H9 (cell line): ENCODE results near the gene ACRV1. TPM values are rescaled to one million over a fixed set of nuclear protein-coding genes. Genes with fewer than 3 reads are reported as not detected.

Source experiments
- DNase-seq: peaks from one replicate; pipeline ENCODE4 v3.0.0-alpha.2; 2017
- H2AFZ ChIP-seq: one replicate; pipeline ENCODE4 v1.6.1; 2013; ENCODE audit warnings: mild to moderate bottlenecking, low read length, control low read depth, moderate library complexity
- H2AK5ac ChIP-seq: 2 replicates; pipeline ENCODE4 v1.6.1; 2013; ENCODE audit warnings: low read length, control low read depth, mixed read lengths; ENCODE audit not compliant: insufficient read length
- H2BK120ac ChIP-seq: one replicate; pipeline ENCODE4 v1.6.1; 2013; ENCODE audit warnings: low read depth, mild to moderate bottlenecking, low read length, control low read depth, inconsistent platforms; ENCODE audit not compliant: poor library complexity, severe bottlenecking
- H2BK12ac ChIP-seq: 2 replicates; pipeline ENCODE4 v1.6.1; 2013; ENCODE audit warnings: low read length, control low read depth, mixed read lengths, low read depth; ENCODE audit not compliant: insufficient read length
- H2BK15ac ChIP-seq: 2 replicates; pipeline ENCODE4 v1.6.1; 2013; ENCODE audit warnings: low read depth, low read length, control low read depth
- H2BK20ac ChIP-seq: one replicate; pipeline ENCODE4 v1.6.1; 2013; ENCODE audit warnings: low read depth, mild to moderate bottlenecking, low read length, control low read depth, inconsistent platforms; ENCODE audit not compliant: poor library complexity, severe bottlenecking
- H2BK5ac ChIP-seq: 2 replicates; pipeline ENCODE4 v1.6.1; 2013; ENCODE audit warnings: low read length, control low read depth, mixed read lengths; ENCODE audit not compliant: insufficient read length
- H3K14ac ChIP-seq: 2 replicates; pipeline ENCODE4 v1.6.1; 2013; ENCODE audit warnings: low read length, control low read depth; ENCODE audit not compliant: insufficient read depth
- H3K18ac ChIP-seq: 2 replicates; pipeline ENCODE4 v1.6.1; 2013; ENCODE audit warnings: low read depth, mild to moderate bottlenecking, mixed read lengths, low read length, control low read depth; ENCODE audit not compliant: insufficient read length
- H3K23ac ChIP-seq: 2 replicates; pipeline ENCODE4 v1.6.1; 2013; ENCODE audit warnings: low read length, control low read depth, mixed read lengths, low read depth; ENCODE audit not compliant: insufficient read length
- H3K23me2 ChIP-seq: 2 replicates; pipeline ENCODE4 v1.6.1; 2013; ENCODE audit warnings: low read depth, mild to moderate bottlenecking, mixed read lengths, low read length, control low read depth; ENCODE audit not compliant: insufficient read length, poor library complexity, severe bottlenecking
- H3K27ac ChIP-seq: 2 replicates; pipeline ENCODE4 v1.5.1; 2013; ENCODE audit warnings: low read length, control low read depth, mixed read lengths, low read depth; ENCODE audit not compliant: insufficient read length
- H3K27me3 ChIP-seq: 2 replicates; pipeline ENCODE4 v1.6.1; 2013; ENCODE audit warnings: low read length, control low read depth, inconsistent platforms; ENCODE audit not compliant: insufficient read depth
- H3K4ac ChIP-seq: 2 replicates; pipeline ENCODE4 v1.6.1; 2013; ENCODE audit warnings: low read depth, mild to moderate bottlenecking, control low read depth, inconsistent platforms, low read length, moderate library complexity
- H3K4me1 ChIP-seq: 2 replicates; pipeline ENCODE4 v1.6.1; 2013; ENCODE audit warnings: low read length, control low read depth, inconsistent platforms; ENCODE audit not compliant: insufficient read depth
- H3K4me2 ChIP-seq: 2 replicates; pipeline ENCODE4 v1.6.1; 2013; ENCODE audit warnings: low read length, control low read depth, mixed read lengths; ENCODE audit not compliant: insufficient read length, insufficient read depth
- H3K56ac ChIP-seq: 2 replicates; pipeline ENCODE4 v1.6.1; 2013; ENCODE audit warnings: low read depth, mild to moderate bottlenecking, mixed read lengths, low read length, control low read depth; ENCODE audit not compliant: insufficient read length
- H3K79me1 ChIP-seq: 2 replicates; pipeline ENCODE4 v1.6.1; 2013; ENCODE audit warnings: low read depth, mild to moderate bottlenecking, moderate library complexity, low read length, control low read depth, inconsistent platforms; ENCODE audit not compliant: insufficient read depth, poor library complexity, severe bottlenecking
- H3K79me2 ChIP-seq: 2 replicates; pipeline ENCODE4 v1.6.1; 2013; ENCODE audit warnings: low read length, control low read depth, inconsistent platforms; ENCODE audit not compliant: insufficient read depth
- H3K9ac ChIP-seq: 2 replicates; pipeline ENCODE4 v1.6.1; 2013; ENCODE audit warnings: low read length, control low read depth, mixed read lengths; ENCODE audit not compliant: insufficient read length; ENCODE audit errors: extremely low read depth
- H3K9me3 ChIP-seq: one replicate; pipeline ENCODE4 v1.6.1; 2013; ENCODE audit warnings: low read depth, low read length, inconsistent platforms; ENCODE audit not compliant: control insufficient read depth
- H3T11ph ChIP-seq: one replicate; pipeline ENCODE4 v1.6.1; 2013; ENCODE audit warnings: mild to moderate bottlenecking, low read length, control low read depth, inconsistent platforms
- H4K20me1 ChIP-seq: one replicate; pipeline ENCODE4 v1.6.1; 2013; ENCODE audit not compliant: control insufficient read depth, insufficient read length, insufficient read depth
- H4K5ac ChIP-seq: 2 replicates; pipeline ENCODE4 v1.6.1; 2013; ENCODE audit warnings: low read depth, mild to moderate bottlenecking, mixed read lengths, low read length, control low read depth; ENCODE audit not compliant: insufficient read length
- H4K8ac ChIP-seq: replicated peaks from 2 replicates; pipeline ENCODE4 v1.6.1; 2013; ENCODE audit warnings: low read length, control low read depth, mixed read lengths, low read depth; ENCODE audit not compliant: insufficient read length
- H4K91ac ChIP-seq: 2 replicates; pipeline ENCODE4 v1.6.1; 2013; ENCODE audit warnings: low read depth, mild to moderate bottlenecking, moderate library complexity, mixed read lengths, low read length, control low read depth; ENCODE audit not compliant: insufficient read length
- H3K27ac Mint-ChIP-seq, 3 experiments: 2 replicates in 2 of 3; 3 replicates in 1 of 3; pipeline ENCODE4 v1.8.0; 2020 to 2021; ENCODE audit warnings: mixed read lengths in 3 of 3, mild to moderate bottlenecking in 1 of 3, moderate library complexity in 1 of 3
- H3K27me3 Mint-ChIP-seq: 2 replicates; pipeline ENCODE4 v1.8.0; 2021; ENCODE audit warnings: low read depth, mild to moderate bottlenecking, moderate library complexity, mixed read lengths
- H3K36me3 Mint-ChIP-seq, 3 experiments: 2 replicates in 2 of 3; 3 replicates in 1 of 3; pipeline ENCODE4 v1.8.0; 2020 to 2021; ENCODE audit warnings: low read depth in 3 of 3, mixed read lengths in 3 of 3; ENCODE audit not compliant: insufficient read depth in 1 of 3
- H3K4me1 Mint-ChIP-seq, 2 experiments: 2 replicates each; pipeline ENCODE4 v1.8.0; 2020; ENCODE audit warnings: mixed read lengths in 2 of 2
- H3K4me3 Mint-ChIP-seq, 2 experiments: 2 replicates in 1 of 2; 3 replicates in 1 of 2; pipeline ENCODE4 v1.8.0; 2020 to 2021; ENCODE audit warnings: mild to moderate bottlenecking in 2 of 2, mixed read lengths in 2 of 2, moderate library complexity in 1 of 2
- H3K9me3 Mint-ChIP-seq, 2 experiments: 2 replicates in 1 of 2; 3 replicates in 1 of 2; pipeline ENCODE4 v1.8.0; 2020; ENCODE audit warnings: mild to moderate bottlenecking in 2 of 2, mixed read lengths in 2 of 2, moderate library complexity in 1 of 2
- WGBS: extraction: QIAGEN DNeasy Blood & Tissue Kit; methylation state at CpG from one replicate; pipeline ENCODE4 v1.1.7; 2013; ENCODE audit warnings: missing lambda C conversion rate, low lambda C conversion rate, mixed read lengths; ENCODE audit not compliant: insufficient read length; ENCODE audit errors: extremely low coverage; 5-methylcytosine and 5-hydroxymethylcytosine counted together
- total RNA-seq: library from RNA; stranded (reverse); gene quantifications from 2 replicates; pipeline ENCODE4 v1.2.1, GENCODE V29; 2021
- TF ChIP-seq, protein P1 (sequence below): fragments of 200-600 bp; sonication (generic); conservative IDR thresholded peaks from 3 replicates; pipeline ENCODE4 v1.8.0; 2021; ENCODE audit warnings: antibody characterized with exemption, mild to moderate bottlenecking

ACRV1 gene
- total RNA-seq, 1 experiment from 2014 or later, result not detected

DNA sequence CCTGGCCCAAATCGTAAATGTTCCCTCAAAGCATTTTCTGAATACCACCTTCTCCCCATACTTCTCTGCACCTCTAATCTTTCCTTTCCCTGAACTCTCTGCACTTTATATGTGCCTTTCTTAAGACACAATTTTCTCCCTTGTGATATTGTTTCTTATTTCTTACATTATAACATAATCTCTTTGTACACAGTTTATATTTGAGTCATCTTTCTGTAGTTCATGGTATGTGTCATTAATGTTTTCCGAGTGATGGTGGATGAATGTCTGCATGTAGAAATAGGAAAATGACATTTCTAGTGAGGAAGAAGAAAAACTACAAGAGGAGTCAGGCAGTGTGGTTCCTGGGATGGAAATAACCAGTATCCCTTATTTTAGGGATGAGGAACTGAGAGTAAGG is 5.5 kb downstream of the ACRV1 start:
- no peaks in the 10 kb centered on the region for H3K79me2 ChIP-seq
- H3K56ac ChIP-seq, result no peak overlapping the region
- no peak overlapping the region for H2BK120ac ChIP-seq
- H3K4ac ChIP-seq, result no peak overlapping the region
- no peak overlapping the region for H2AFZ ChIP-seq
- Mint-ChIP-seq H3K27me3 (no peaks in the 10 kb centered on the region), H3K4me1 (peaks cover under 1% of the 10 kb centered on the region in 2 experiments; a peak in 3 of 4 replicates), H3K4me3 (no peak overlapping the region), H3K36me3 (peaks cover 24 to 50% (median 41%) of the 10 kb centered on the region in 3 experiments; a peak in 6 of 7 replicates), H3K27ac (no peak overlapping the region), H3K9me3 (no peaks in the 10 kb centered on the region)
- H4K20me1 ChIP-seq, result no peaks in the 10 kb centered on the region
- H3K9ac ChIP-seq, result no peak overlapping the region
- no peak overlapping the region for H4K91ac ChIP-seq
- no peak overlapping the region for H2AK5ac ChIP-seq
- H2BK5ac ChIP-seq, result no peak overlapping the region
- WGBS, result no CpG with 5 or more reads among the region's 2 CpGs
- H3K27me3 ChIP-seq, result no peaks in the 10 kb centered on the region
- no peaks in the 10 kb centered on the region for H3K79me1 ChIP-seq
- H3K27ac ChIP-seq, result no peak overlapping the region
- H3K9me3 ChIP-seq, result no peaks in the 10 kb centered on the region
- H2BK15ac ChIP-seq, result no peak overlapping the region
- H3K4me1 ChIP-seq, result no peaks in the 10 kb centered on the region
- H3K23me2 ChIP-seq, result no peaks in the 10 kb centered on the region
- no peak overlapping the region for H3K23ac ChIP-seq
- TF ChIP-seq, protein P1, sequence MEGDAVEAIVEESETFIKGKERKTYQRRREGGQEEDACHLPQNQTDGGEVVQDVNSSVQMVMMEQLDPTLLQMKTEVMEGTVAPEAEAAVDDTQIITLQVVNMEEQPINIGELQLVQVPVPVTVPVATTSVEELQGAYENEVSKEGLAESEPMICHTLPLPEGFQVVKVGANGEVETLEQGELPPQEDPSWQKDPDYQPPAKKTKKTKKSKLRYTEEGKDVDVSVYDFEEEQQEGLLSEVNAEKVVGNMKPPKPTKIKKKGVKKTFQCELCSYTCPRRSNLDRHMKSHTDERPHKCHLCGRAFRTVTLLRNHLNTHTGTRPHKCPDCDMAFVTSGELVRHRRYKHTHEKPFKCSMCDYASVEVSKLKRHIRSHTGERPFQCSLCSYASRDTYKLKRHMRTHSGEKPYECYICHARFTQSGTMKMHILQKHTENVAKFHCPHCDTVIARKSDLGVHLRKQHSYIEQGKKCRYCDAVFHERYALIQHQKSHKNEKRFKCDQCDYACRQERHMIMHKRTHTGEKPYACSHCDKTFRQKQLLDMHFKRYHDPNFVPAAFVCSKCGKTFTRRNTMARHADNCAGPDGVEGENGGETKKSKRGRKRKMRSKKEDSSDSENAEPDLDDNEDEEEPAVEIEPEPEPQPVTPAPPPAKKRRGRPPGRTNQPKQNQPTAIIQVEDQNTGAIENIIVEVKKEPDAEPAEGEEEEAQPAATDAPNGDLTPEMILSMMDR, result no peak
- no peak overlapping the region for H4K8ac ChIP-seq
- no peak for DNase-seq
- H2BK12ac ChIP-seq, result no peak overlapping the region
- no peak overlapping the region for H3K18ac ChIP-seq
- no peak overlapping the region for H4K5ac ChIP-seq
- H2BK20ac ChIP-seq, result no peak overlapping the region
- no peak overlapping the region for H3T11ph ChIP-seq
- no peak overlapping the region for H3K14ac ChIP-seq
- H3K4me2 ChIP-seq, result no peak overlapping the region
